Neural progenitor cell (in vitro differentiated cells): ENCODE results near the gene B3GLCT. TPM values are rescaled to one million over a fixed set of nuclear protein-coding genes. Genes with fewer than 3 reads are reported as not detected.
"Not testable (repeated sequence)": the region's sequence is repeated elsewhere in the genome, so short reads cannot be mapped to it uniquely, and the experiment has no call there.

ENCODE experiments used
- DNase-seq: peaks from one replicate; pipeline ENCODE4 v3.0.0-alpha.2; 2016; ENCODE audit warnings: low spot score
- H2AFZ ChIP-seq: fragments of 200-600 bp; sonication (generic); replicated peaks from 2 replicates; pipeline ENCODE4 v1.6.1; 2016; ENCODE audit warnings: antibody characterized with exemption
- H3F3A ChIP-seq: fragments of 200-600 bp; sonication (generic); 2 replicates; pipeline ENCODE4 v1.6.1; 2016; ENCODE audit warnings: antibody characterized with exemption, low read depth
- H3K27ac ChIP-seq: fragments of 200-600 bp; sonication (generic); 2 replicates; pipeline ENCODE4 v1.5.1; 2016; ENCODE audit warnings: mild to moderate bottlenecking
- H3K27me3 ChIP-seq: fragments of 200-600 bp; sonication (generic); 2 replicates; pipeline ENCODE4 v1.6.1; 2016; ENCODE audit warnings: mild to moderate bottlenecking, moderate library complexity
- H3K36me3 ChIP-seq: fragments of 200-600 bp; sonication (generic); 2 replicates; pipeline ENCODE4 v1.5.1; 2016
- H3K4me1 ChIP-seq: fragments of 200-600 bp; sonication (generic); 2 replicates; pipeline ENCODE4 v1.6.1; 2016; ENCODE audit warnings: mixed run types
- H3K4me2 ChIP-seq: fragments of 200-600 bp; sonication (generic); 2 replicates; pipeline ENCODE4 v1.6.1; 2016
- H3K4me3 ChIP-seq: fragments of 200-600 bp; sonication (generic); 2 replicates; pipeline ENCODE4 v1.5.1; 2016
- H3K79me2 ChIP-seq: fragments of 200-600 bp; sonication (generic); 2 replicates; pipeline ENCODE4 v1.6.1; 2016; ENCODE audit warnings: low read depth
- H3K9ac ChIP-seq: fragments of 200-600 bp; sonication (generic); 2 replicates; pipeline ENCODE4 v1.6.1; 2016
- H3K9me3 ChIP-seq: fragments of 200-600 bp; sonication (generic); 2 replicates; pipeline ENCODE4 v1.5.1; 2016; ENCODE audit warnings: low read depth
- H4K20me1 ChIP-seq: fragments of 200-600 bp; sonication (generic); 2 replicates; pipeline ENCODE4 v1.6.1; 2016; ENCODE audit warnings: low read depth
- H3K27ac Mint-ChIP-seq: 3 replicates; pipeline ENCODE4 v1.8.0; 2021; ENCODE audit warnings: mixed read lengths
- H3K27me3 Mint-ChIP-seq: 2 replicates; pipeline ENCODE4 v1.8.0; 2022; ENCODE audit warnings: low read depth, mild to moderate bottlenecking, inconsistent platforms, moderate library complexity, mixed read lengths; ENCODE audit not compliant: insufficient read depth
- H3K36me3 Mint-ChIP-seq: 3 replicates; pipeline ENCODE4 v1.8.0; 2021; ENCODE audit warnings: mixed read lengths
- H3K4me1 Mint-ChIP-seq: 3 replicates; pipeline ENCODE4 v1.8.0; 2021; ENCODE audit warnings: mixed read lengths
- H3K4me3 Mint-ChIP-seq: 3 replicates; pipeline ENCODE4 v1.8.0; 2021; ENCODE audit warnings: mild to moderate bottlenecking, moderate library complexity, mixed read lengths
- H3K9me3 Mint-ChIP-seq: 3 replicates; pipeline ENCODE4 v1.8.0; 2020; ENCODE audit warnings: mixed read lengths
- EZH2 ChIP-seq: fragments of 200-600 bp; sonication (generic); IDR thresholded peaks from 2 replicates; pipeline ENCODE4 v1.6.1; 2017; ENCODE audit warnings: antibody characterized with exemption, mild to moderate bottlenecking, moderate library complexity
- EZH2phosphoT487 ChIP-seq: fragments of 200-600 bp; sonication (generic); IDR thresholded peaks from 2 replicates; pipeline ENCODE4 v1.6.1; 2017; ENCODE audit warnings: antibody characterized with exemption
- total RNA-seq: library from RNA; depleted of rRNA; stranded (reverse); fragments of >200 nt; gene quantifications from 2 replicates; pipeline ENCODE4 v1.2.3, GENCODE V29; 2015; ENCODE audit warnings: low replicate concordance
- TF ChIP-seq, protein P1 (sequence below): fragments of 200-600 bp; sonication (generic); IDR thresholded peaks from 2 replicates; pipeline ENCODE4 v1.5.1; 2017; ENCODE audit warnings: antibody characterized with exemption, mild to moderate bottlenecking

The B3GLCT gene
- total RNA-seq, 1 donor from 2014 or later, result 16.9 TPM

GRCh38 chr13:31214435-31214834, 14.7 kb downstream of the B3GLCT start:
- no peak overlapping the region for H2AFZ ChIP-seq
- peaks cover 11% of the 10 kb centered on the region for H3F3A ChIP-seq
- no peak overlapping the region for H3K9ac ChIP-seq
- Mint-ChIP-seq H3K9me3 (peaks cover 7% of the 10 kb centered on the region), H3K36me3 (peaks cover 10% of the 10 kb centered on the region), H3K4me3 (no peak overlapping the region), H3K4me1 (peaks cover 26% of the 10 kb centered on the region), H3K27ac (no peak overlapping the region), H3K27me3 (no peaks in the 10 kb centered on the region)
- peaks cover 23% of the 10 kb centered on the region for H3K4me1 ChIP-seq
- no peak for TF ChIP-seq EZH2
- no peak for TF ChIP-seq EZH2phosphoT487
- TF ChIP-seq, protein P1, sequence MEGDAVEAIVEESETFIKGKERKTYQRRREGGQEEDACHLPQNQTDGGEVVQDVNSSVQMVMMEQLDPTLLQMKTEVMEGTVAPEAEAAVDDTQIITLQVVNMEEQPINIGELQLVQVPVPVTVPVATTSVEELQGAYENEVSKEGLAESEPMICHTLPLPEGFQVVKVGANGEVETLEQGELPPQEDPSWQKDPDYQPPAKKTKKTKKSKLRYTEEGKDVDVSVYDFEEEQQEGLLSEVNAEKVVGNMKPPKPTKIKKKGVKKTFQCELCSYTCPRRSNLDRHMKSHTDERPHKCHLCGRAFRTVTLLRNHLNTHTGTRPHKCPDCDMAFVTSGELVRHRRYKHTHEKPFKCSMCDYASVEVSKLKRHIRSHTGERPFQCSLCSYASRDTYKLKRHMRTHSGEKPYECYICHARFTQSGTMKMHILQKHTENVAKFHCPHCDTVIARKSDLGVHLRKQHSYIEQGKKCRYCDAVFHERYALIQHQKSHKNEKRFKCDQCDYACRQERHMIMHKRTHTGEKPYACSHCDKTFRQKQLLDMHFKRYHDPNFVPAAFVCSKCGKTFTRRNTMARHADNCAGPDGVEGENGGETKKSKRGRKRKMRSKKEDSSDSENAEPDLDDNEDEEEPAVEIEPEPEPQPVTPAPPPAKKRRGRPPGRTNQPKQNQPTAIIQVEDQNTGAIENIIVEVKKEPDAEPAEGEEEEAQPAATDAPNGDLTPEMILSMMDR, result no peak
- no peaks in the 10 kb centered on the region for H3K9me3 ChIP-seq
- H3K27me3 ChIP-seq, result no peaks in the 10 kb centered on the region
- no peaks in the 10 kb centered on the region for H3K36me3 ChIP-seq
- H3K27ac ChIP-seq, result no peak overlapping the region
- no peak for DNase-seq
- H4K20me1 ChIP-seq, result no peaks in the 10 kb centered on the region
- no peak overlapping the region for H3K4me3 ChIP-seq
- H3K4me2 ChIP-seq, result no peak overlapping the region
- no peaks in the 10 kb centered on the region for H3K79me2 ChIP-seq

GRCh38 chr13:31216916-31217315, 17.1 kb downstream of the B3GLCT start:
- not testable (repeated sequence) for H3K9ac ChIP-seq, H3K27ac Mint-ChIP-seq, H3F3A ChIP-seq, H2AFZ ChIP-seq, H4K20me1 ChIP-seq, H3K27me3 Mint-ChIP-seq, H3K27ac ChIP-seq, DNase-seq, H3K27me3 ChIP-seq, H3K4me3 Mint-ChIP-seq, H3K36me3 ChIP-seq, H3K79me2 ChIP-seq, H3K9me3 ChIP-seq, H3K4me1 ChIP-seq, H3K4me3 ChIP-seq, H3K4me2 ChIP-seq, H3K9me3 Mint-ChIP-seq
- Mint-ChIP-seq H3K4me1 (peaks cover 16% of the 10 kb centered on the region), H3K36me3 (peaks cover 12% of the 10 kb centered on the region)

GRCh38 chr13:31219909-31220598, 20.3 kb downstream of the B3GLCT start:
- H2AFZ ChIP-seq, result no peak overlapping the region
- peaks cover 12% of the 10 kb centered on the region for H3K36me3 Mint-ChIP-seq
- peaks cover 3% of the 10 kb centered on the region for H3K27me3 Mint-ChIP-seq
- H3K4me3 ChIP-seq, result no peak overlapping the region
- no peaks in the 10 kb centered on the region for H3K4me1 ChIP-seq
- H3K9me3 ChIP-seq, result no peaks in the 10 kb centered on the region
- no peak overlapping the region for H3K4me2 ChIP-seq
- H3K9ac ChIP-seq, result no peak overlapping the region
- no peaks in the 10 kb centered on the region for H4K20me1 ChIP-seq
- TF ChIP-seq EZH2phosphoT487, result no peak
- TF ChIP-seq EZH2, result no peak
- TF ChIP-seq, protein P1, result no peak
- no peak overlapping the region for H3K27ac ChIP-seq
- peaks cover 3% of the 10 kb centered on the region for H3F3A ChIP-seq
- H3K36me3 ChIP-seq, result no peaks in the 10 kb centered on the region
- H3K4me1 Mint-ChIP-seq, result no peaks in the 10 kb centered on the region
- H3K9me3 Mint-ChIP-seq, result peaks cover 7% of the 10 kb centered on the region
- H3K4me3 Mint-ChIP-seq, result no peak overlapping the region
- no peak for DNase-seq
- no peak overlapping the region for H3K27ac Mint-ChIP-seq
- no peaks in the 10 kb centered on the region for H3K79me2 ChIP-seq
- no peaks in the 10 kb centered on the region for H3K27me3 ChIP-seq

- H3F3A ChIP-seq, result peaks cover 3% of the 10 kb centered on the region
- no peaks in the 10 kb centered on the region for H3K36me3 ChIP-seq
- no peak overlapping the region for H3K9ac ChIP-seq
Measured at GRCh38 chr13:31221057-31221456, 21.3 kb downstream of the B3GLCT start.

More at GRCh38 chr13:31221057-31221456, 21.3 kb downstream of the B3GLCT start:
- H3K36me3 Mint-ChIP-seq, result peaks cover 12% of the 10 kb centered on the region
- no peak overlapping the region for H3K4me3 ChIP-seq
- no peaks in the 10 kb centered on the region for H3K9me3 ChIP-seq
- H3K27me3 ChIP-seq, result no peaks in the 10 kb centered on the region
- peaks cover 9% of the 10 kb centered on the region for H3K4me1 ChIP-seq
- no peak overlapping the region for H3K27ac Mint-ChIP-seq
- H3K79me2 ChIP-seq, result no peaks in the 10 kb centered on the region
- no peak overlapping the region for H3K27ac ChIP-seq
- peaks cover 7% of the 10 kb centered on the region for H3K9me3 Mint-ChIP-seq
- no peak overlapping the region for H2AFZ ChIP-seq
- H3K4me1 Mint-ChIP-seq, result peaks cover 3% of the 10 kb centered on the region
- no peak for DNase-seq
- no peaks in the 10 kb centered on the region for H4K20me1 ChIP-seq
- no peak overlapping the region for H3K4me2 ChIP-seq
- H3K4me3 Mint-ChIP-seq, result no peak overlapping the region
- TF ChIP-seq, protein P1, result no peak
- TF ChIP-seq EZH2phosphoT487 (no peak), EZH2 (no peak)
- H3K27me3 Mint-ChIP-seq, result peaks cover 3% of the 10 kb centered on the region
